Activated CD4-positive, alpha-beta memory T cell treated with anti-CD3 and anti-CD28 coated beads for 36 hours (primary cell): Measurements from ENCODE around the gene ANKRA2. TPM values are rescaled to one million over a fixed set of nuclear protein-coding genes. Genes with fewer than 3 reads are reported as not detected.
"Not testable (repeated sequence)": the region's sequence is repeated elsewhere in the genome, so short reads cannot be mapped to it uniquely, and the experiment has no call there.

Source experiments
- CTCF ChIA-PET: fragments of 350-600 bp; sonication (Branson Sonifier 250); formaldehyde crosslinking; loops from one replicate; lab custom pipeline; 2021; ENCODE audit warnings: antibody characterized with exemption, inconsistent platforms; lab: Charles Lee
- POLR2A ChIA-PET: fragments of 350-600 bp; sonication (Branson Sonifier 250); formaldehyde crosslinking; loops from one replicate; lab custom pipeline; 2021; ENCODE audit warnings: antibody characterized with exemption; lab: Charles Lee
- DNase-seq: peaks from one replicate; pipeline ENCODE4 v3.0.0-alpha.2; 2020
- H3K27ac Mint-ChIP-seq: one replicate; pipeline ENCODE4 v1.8.0; 2021; ENCODE audit warnings: mixed read lengths
- H3K27me3 Mint-ChIP-seq: one replicate; pipeline ENCODE4 v1.8.0; 2021; ENCODE audit warnings: mixed read lengths
- H3K36me3 Mint-ChIP-seq: one replicate; pipeline ENCODE4 v1.8.0; 2021; ENCODE audit warnings: mixed read lengths
- H3K4me1 Mint-ChIP-seq: one replicate; pipeline ENCODE4 v1.8.0; 2021; ENCODE audit warnings: low read depth, mixed read lengths
- H3K4me3 Mint-ChIP-seq: one replicate; pipeline ENCODE4 v1.8.0; 2021; ENCODE audit warnings: mild to moderate bottlenecking, mixed read lengths
- H3K9me3 Mint-ChIP-seq: one replicate; pipeline ENCODE4 v1.8.0; 2021; ENCODE audit warnings: mixed read lengths
- intact Hi-C: fragments of 100-400 bp; cut with micrococcal nuclease; formaldehyde crosslinking; loops from one replicate; pipeline ENCODE4 v1.15.1; 2023
- total RNA-seq, 2 experiments: library from RNA; stranded (reverse); gene quantifications; one replicate each; pipeline ENCODE4 v1.2.3, GENCODE V29; 2021

ANKRA2 gene
- total RNA-seq, 2 experiments from 2014 or later, result 19.1 to 21.0 TPM

DNA sequence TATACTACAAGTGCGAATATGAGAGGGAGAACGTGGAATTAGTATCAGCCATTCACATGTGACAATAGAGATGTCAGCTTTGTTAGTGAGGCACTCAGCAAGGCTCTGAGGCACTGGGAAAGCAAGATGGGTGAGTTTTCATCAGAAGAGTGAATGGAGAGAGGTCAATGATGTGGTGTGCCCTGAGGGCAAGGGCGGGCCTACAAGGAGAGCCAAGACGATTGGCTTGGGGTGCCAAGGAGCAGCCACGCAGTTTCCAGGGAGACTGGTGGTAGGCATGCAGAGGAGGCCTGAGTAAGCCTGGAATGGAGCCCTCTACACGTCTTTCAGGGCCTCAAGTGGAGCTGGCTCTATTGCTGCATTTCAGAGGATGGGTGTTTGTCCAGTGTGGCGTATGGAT is 42.5 kb downstream of the ANKRA2 start:
- H3K4me3 Mint-ChIP-seq, result no peak overlapping the region
- peaks cover 1% of the 10 kb centered on the region for H3K27me3 Mint-ChIP-seq
- H3K36me3 Mint-ChIP-seq, result no peaks in the 10 kb centered on the region
- peaks cover 7% of the 10 kb centered on the region for H3K4me1 Mint-ChIP-seq
- DNase-seq, result no peak
- no peak overlapping the region for H3K27ac Mint-ChIP-seq
- intact Hi-C loops, result no loop called here
- ChIA-PET CTCF (interaction anchor here (13.3 kb wide), 1 partner anchor 14 kb away, joined by 142 read pairs; no protein-coding TSS in a partner anchor), POLR2A (no interaction called here)
- no peaks in the 10 kb centered on the region for H3K9me3 Mint-ChIP-seq

DNA sequence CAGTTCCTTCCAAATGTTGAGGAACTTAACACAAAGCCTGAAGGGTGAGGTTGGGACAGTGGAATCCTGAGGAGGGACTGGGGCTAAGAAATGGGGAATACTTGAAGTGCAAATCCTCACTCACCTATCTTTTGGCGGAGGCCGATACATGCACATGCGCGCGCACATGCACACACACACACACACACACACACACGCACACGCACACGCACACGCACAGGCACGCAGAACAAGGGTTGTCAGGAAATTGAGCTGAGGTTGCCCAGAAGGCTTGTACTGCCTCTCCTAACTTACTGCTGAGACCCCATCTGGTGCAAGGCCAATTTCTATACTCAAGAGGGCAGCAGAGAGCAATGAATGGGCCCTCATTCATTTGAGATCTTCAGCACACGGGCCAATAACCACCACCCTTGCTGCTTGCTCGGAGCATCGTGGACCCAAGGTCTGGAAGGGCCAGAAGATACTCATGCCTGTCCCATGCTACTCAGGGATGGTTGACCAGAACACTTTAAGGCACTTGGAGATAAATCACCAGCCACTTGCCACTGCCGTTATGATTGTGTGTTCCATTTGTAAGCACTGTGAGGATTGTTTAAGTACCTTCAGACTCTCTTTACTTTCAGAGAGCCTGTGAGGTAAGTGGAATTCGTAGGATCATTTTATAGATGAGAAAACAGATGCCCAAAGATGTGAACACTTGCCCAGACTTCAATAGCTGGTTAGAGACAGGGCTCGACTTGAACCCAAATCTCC is 45.7 kb downstream of the ANKRA2 start:
- H3K4me1 Mint-ChIP-seq, result peaks cover 7% of the 10 kb centered on the region
- POLR2A ChIA-PET, result interaction anchor here (1.5 kb wide), 1 partner anchor 21 kb away, joined by 5 read pairs; no protein-coding TSS in a partner anchor
- no peaks in the 10 kb centered on the region for H3K9me3 Mint-ChIP-seq
- intact Hi-C loops, result loop anchor here (1.0 to 5.0 kb wide), 3 partner anchors 17 to 273 kb away; no protein-coding TSS in a partner anchor
- no peaks in the 10 kb centered on the region for H3K27me3 Mint-ChIP-seq
- no peak overlapping the region for H3K4me3 Mint-ChIP-seq
- H3K36me3 Mint-ChIP-seq, result no peaks in the 10 kb centered on the region
- peak overlapping the region; percentile 28 for H3K27ac Mint-ChIP-seq
- CTCF ChIA-PET, result interaction anchor here (0.5 to 13.3 kb wide), 13 partner anchors 9 to 273 kb away, joined by 3 to 142 read pairs (median 4); partner anchors contain the start of genes ANKRA2 and UTP15
- peak; percentile 78 for DNase-seq

DNA sequence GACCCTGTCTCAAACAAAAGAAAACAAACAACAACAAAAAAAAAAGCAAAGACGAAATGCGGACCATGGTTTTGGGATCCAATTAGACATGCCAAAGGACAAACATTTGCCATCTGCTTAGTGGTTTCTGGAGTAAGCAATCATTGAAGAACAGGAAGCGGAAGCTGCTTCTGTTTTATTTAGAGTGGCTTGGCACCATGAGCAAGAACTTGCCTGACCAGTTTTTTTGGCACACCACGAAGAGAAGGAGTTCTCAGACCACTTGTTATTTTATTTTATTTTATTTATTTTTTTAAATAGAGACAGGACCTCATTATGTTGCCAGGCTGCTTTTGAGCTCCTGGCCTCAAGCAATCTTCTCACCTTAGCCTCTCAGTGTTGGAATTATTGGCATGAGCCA is 50.2 kb downstream of the ANKRA2 start:
- ChIA-PET CTCF (interaction anchor here (13.3 kb wide), 1 partner anchor 22 kb away, joined by 142 read pairs; no protein-coding TSS in a partner anchor), POLR2A (no interaction called here)
- Mint-ChIP-seq H3K4me3 (no peak overlapping the region), H3K4me1 (peaks cover 7% of the 10 kb centered on the region), H3K27me3 (no peaks in the 10 kb centered on the region), H3K27ac (no peak overlapping the region), H3K36me3 (no peaks in the 10 kb centered on the region), H3K9me3 (no peaks in the 10 kb centered on the region)
- no peak for DNase-seq
- intact Hi-C loops, result loop anchor here (5.0 kb wide), 1 partner anchor 277 kb away; no protein-coding TSS in a partner anchor

DNA sequence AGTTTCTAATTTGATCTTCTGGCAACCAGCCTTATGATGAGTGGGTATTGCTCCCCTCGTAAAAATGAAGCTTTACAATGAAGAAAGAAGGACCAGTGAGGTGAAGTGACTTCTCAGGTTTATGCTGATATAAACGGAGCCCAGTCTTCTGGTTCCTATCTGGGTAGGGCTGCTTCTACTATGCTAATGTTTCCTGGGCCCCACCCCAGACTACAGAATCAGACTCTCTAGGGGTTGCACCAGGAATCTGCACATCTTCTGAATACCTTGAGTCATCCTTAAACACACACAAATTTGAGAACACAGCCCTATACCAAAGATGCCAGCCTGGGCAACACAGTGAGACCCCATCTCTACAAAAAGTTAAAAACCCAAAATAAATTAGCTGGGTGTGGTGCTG is 51.0 kb downstream of the ANKRA2 start:
- Mint-ChIP-seq H3K4me3 (no peak overlapping the region), H3K4me1 (peaks cover 2% of the 10 kb centered on the region), H3K27ac (no peak overlapping the region), H3K9me3 (no peaks in the 10 kb centered on the region), H3K36me3 (no peaks in the 10 kb centered on the region), H3K27me3 (no peaks in the 10 kb centered on the region)
- ChIA-PET POLR2A (no interaction called here), CTCF (interaction anchor here (13.3 kb wide), 1 partner anchor 23 kb away, joined by 142 read pairs; no protein-coding TSS in a partner anchor)
- DNase-seq, result no peak
- intact Hi-C loops, result no loop called here

DNA sequence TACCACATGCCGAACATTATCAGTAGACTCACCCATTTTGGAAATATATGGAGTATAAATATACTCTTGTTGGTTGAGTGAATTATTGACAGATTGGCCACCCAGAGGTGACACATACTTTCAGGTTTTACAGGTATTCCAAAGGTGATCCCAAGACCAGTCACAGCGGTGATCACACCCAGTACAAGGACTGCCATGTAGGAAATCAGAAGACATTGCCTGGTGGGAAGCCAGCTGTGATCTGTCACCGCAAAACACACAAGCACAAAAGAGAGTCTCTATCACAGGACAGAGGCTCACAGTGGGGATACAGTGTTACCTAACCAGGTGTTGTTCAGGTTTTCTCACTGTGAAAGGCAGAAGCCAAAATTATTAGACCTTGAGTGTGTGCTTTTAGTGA is 51.4 kb downstream of the ANKRA2 start:
- intact Hi-C loops, result no loop called here
- peaks cover 2% of the 10 kb centered on the region for H3K36me3 Mint-ChIP-seq
- no peak overlapping the region for H3K4me3 Mint-ChIP-seq
- DNase-seq, result no peak
- H3K27me3 Mint-ChIP-seq, result no peaks in the 10 kb centered on the region
- H3K27ac Mint-ChIP-seq, result no peak overlapping the region
- CTCF ChIA-PET, result interaction anchor here (13.3 kb wide), 1 partner anchor 23 kb away, joined by 142 read pairs; no protein-coding TSS in a partner anchor
- POLR2A ChIA-PET, result no interaction called here
- no peaks in the 10 kb centered on the region for H3K4me1 Mint-ChIP-seq
- no peaks in the 10 kb centered on the region for H3K9me3 Mint-ChIP-seq

DNA sequence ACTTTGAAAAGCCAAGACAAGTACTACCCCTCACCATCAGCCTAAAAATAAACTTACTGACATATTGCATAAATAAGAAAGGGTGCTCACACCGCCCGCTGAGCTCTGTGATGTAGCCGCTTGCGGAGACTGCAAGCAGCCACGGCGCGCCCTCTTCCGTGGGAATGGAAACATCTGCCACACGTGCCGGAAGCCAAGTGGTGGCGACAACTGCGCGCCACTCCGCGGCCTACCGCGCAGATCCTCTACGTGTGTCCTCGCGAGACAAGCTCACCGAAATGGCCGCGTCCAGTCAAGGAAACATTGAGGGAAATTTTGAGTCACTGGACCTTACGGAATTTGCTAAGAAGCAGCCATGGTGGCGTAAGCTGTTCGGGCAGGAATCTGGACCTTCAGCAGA is 56.9 kb downstream of the ANKRA2 start:
- H3K27ac Mint-ChIP-seq, H3K4me3 Mint-ChIP-seq, DNase-seq, H3K4me1 Mint-ChIP-seq, intact Hi-C loops, H3K9me3 Mint-ChIP-seq, H3K27me3 Mint-ChIP-seq: not testable (repeated sequence)
- CTCF ChIA-PET, result interaction anchor here (1.9 kb wide), 1 partner anchor 12 kb away, joined by 9 read pairs; no protein-coding TSS in a partner anchor
- POLR2A ChIA-PET, result interaction anchor here (1.5 kb wide), 1 partner anchor 10 kb away, joined by 4 read pairs; the partner anchor contains the start of gene BTF3
- H3K36me3 Mint-ChIP-seq, result peaks cover 24% of the 10 kb centered on the region

DNA sequence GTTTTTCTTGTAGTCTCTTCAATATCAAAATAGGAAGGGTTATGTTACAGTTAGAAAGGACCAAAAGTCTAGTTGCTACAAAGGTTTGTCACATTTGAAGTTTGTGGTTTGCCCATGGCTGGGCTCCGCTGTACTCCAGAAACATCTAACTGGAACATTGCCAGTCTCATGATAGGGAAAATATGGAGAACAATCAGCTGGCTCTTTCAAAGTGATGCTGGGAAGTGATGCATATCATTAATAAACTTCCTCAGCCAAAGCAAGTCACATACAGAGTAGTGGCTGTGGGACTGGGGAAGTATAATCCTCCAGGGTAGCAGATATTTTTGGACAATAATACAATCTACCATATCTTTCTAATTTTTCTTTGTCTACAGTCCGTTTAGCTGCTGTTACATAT is 58.4 kb downstream of the ANKRA2 start:
- intact Hi-C loops, result no loop called here
- Mint-ChIP-seq H3K4me1 (peaks cover 7% of the 10 kb centered on the region), H3K36me3 (peaks cover 38% of the 10 kb centered on the region), H3K4me3 (no peak overlapping the region), H3K27ac (no peak overlapping the region), H3K9me3 (no peaks in the 10 kb centered on the region), H3K27me3 (no peaks in the 10 kb centered on the region)
- DNase-seq, result no peak
- ChIA-PET CTCF (interaction anchor here (1.9 kb wide), 1 partner anchor 13 kb away, joined by 9 read pairs; no protein-coding TSS in a partner anchor), POLR2A (interaction anchor here (1.3 kb wide), 1 partner anchor 9 kb away, joined by 4 read pairs; the partner anchor contains the start of gene BTF3)

DNA sequence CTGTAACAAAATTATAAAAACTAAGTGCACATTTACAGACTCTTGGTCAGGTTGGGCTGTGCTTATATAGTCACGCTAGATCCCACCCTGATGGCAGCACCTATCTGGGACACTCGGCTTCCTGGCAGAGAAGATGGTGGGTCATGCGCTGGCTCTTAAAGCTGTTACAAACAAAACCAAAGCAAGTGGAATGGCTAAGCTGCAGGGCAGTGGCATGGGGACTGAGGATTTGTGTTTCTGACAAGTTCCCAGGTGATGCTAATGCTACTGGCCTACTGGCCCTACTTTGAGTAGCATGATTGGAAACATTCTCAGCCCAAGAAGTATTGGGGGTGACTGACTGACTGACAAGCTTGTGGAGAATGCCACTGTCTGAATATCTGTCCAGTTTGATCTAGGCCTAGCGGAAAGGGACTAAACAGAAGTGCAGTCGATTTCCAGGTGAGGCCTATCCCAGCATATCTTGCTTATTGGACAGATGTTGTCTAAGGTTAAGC is 58.9 kb downstream of the ANKRA2 start:
- DNase-seq, result no peak
- POLR2A ChIA-PET, result interaction anchor here (1.3 kb wide), 1 partner anchor 8 kb away, joined by 4 read pairs; the partner anchor contains the start of gene BTF3
- intact Hi-C loops, result no loop called here
- CTCF ChIA-PET, result no interaction called here
- no peak overlapping the region for H3K4me3 Mint-ChIP-seq
- H3K27me3 Mint-ChIP-seq, result no peaks in the 10 kb centered on the region
- H3K27ac Mint-ChIP-seq, result no peak overlapping the region
- H3K36me3 Mint-ChIP-seq, result peaks cover 38% of the 10 kb centered on the region
- peaks cover 8% of the 10 kb centered on the region for H3K4me1 Mint-ChIP-seq
- H3K9me3 Mint-ChIP-seq, result no peaks in the 10 kb centered on the region

Other genes with a start within 250 kb of the ANKRA2 start
- gene FOXD1, start 116.9 kb downstream of the ANKRA2 start, total RNA-seq, result under 1 TPM; 0.38 to 0.46 TPM
- gene BTF3, start 67.2 kb downstream of the ANKRA2 start, total RNA-seq, result 100 to 1,000 TPM; 936 to 944 TPM
- 10 to 100 TPM; 29.7 to 33.1 TPM for gene UTP15, start 104 bp upstream of the ANKRA2 start, total RNA-seq
- gene ARHGEF28, start 60.6 kb upstream of the ANKRA2 start, total RNA-seq, result under 1 TPM; 0.05 to 0.12 TPM